ENCODE measurements around the gene CYP24A1. TPM values are rescaled to one million over a fixed set of nuclear protein-coding genes. Genes with fewer than 3 reads are reported as not detected.

Gene CYP24A1
- total and polyA plus RNA-seq, 2 of the 8 experiments (the other 6 are each of a cell fraction or from before 2014, with no cell fraction given), result not detected

- WGBS, 2 experiments (ENCODE audit: extremely low coverage in 1 of 2, insufficient coverage in 1 of 2, insufficient read length in 1 of 2, insufficient replicate concordance in 2 of 2, low coverage in 1 of 2, low lambda C conversion rate in 2 of 2, missing lambda C conversion rate in 1 of 2), result 90% methylated on average over 4 of the region's 4 CpGs; no CpG with 5 or more reads in 1 of the 2 experiments
- Histone ChIP-seq H3K27me3 (replicated peaks in 1 of 4; ENCODE audit: control insufficient read depth in 3 of 4, extremely low read depth in 1 of 4, insufficient read depth in 3 of 4, low read length in 3 of 4) (peaks cover 0 to 1% (median 0%) of the 10 kb centered on the region in 4 experiments; a peak in 1 of 7 replicates), H3K4ac (replicated peaks; ENCODE audit: insufficient read length, low read depth, low read length) (no peak overlapping the region), H2BK12ac (ENCODE audit: low read depth, low read length) (no peak overlapping the region), H2AK5ac (ENCODE audit: low read depth, low read length) (no peak overlapping the region), H2BK15ac (ENCODE audit: low read length) (no peak overlapping the region), H4K8ac (ENCODE audit: extremely low read depth, insufficient read depth, low read length) (no peak overlapping the region), H2BK20ac (ENCODE audit: low read length) (no peak overlapping the region), H2BK5ac (ENCODE audit: low read depth, low read length) (no peak overlapping the region), H4K5ac (ENCODE audit: insufficient read length, low read depth, low read length) (no peak overlapping the region), H3K4me3 (ENCODE audit: extremely low read depth in 1 of 4, insufficient read depth in 2 of 4, low read depth in 3 of 4, low read length in 4 of 4) (no peak overlapping the region), H3K23ac (ENCODE audit: insufficient read length) (no peak overlapping the region), H3K9me3 (ENCODE audit: insufficient read depth in 2 of 2, low read depth in 1 of 2, low read length in 1 of 2) (no peaks in the 10 kb centered on the region), H3K27ac (ENCODE audit: low read depth, low read length) (no peak overlapping the region), H3K14ac (ENCODE audit: insufficient read length) (no peak overlapping the region), H4K91ac (replicated peaks; ENCODE audit: insufficient read length, low read length) (no peak overlapping the region), H3K18ac (ENCODE audit: extremely low read depth, low read length) (no peak overlapping the region), H3K36me3 (ENCODE audit: control insufficient read depth in 2 of 4, insufficient read depth in 4 of 4, low read length in 3 of 4) (no peaks in the 10 kb centered on the region), H3K79me2 (ENCODE audit: control insufficient read depth in 1 of 2, insufficient read depth in 2 of 2, low read length in 2 of 2) (no peaks in the 10 kb centered on the region), H2AFZ (ENCODE audit: low read length) (no peak overlapping the region), H3K4me1 (replicated peaks in 1 of 4; ENCODE audit: control insufficient read depth in 3 of 4, insufficient read depth in 4 of 4, low read length in 3 of 4) (no peaks in the 10 kb centered on the region), H3K23me2 (ENCODE audit: low read depth, low read length) (no peaks in the 10 kb centered on the region; the same call in 1 of the 2 replicates), H3K79me1 (ENCODE audit: low read depth, low read length) (no peaks in the 10 kb centered on the region), H3K56ac (replicated peaks; ENCODE audit: insufficient read length, low read depth, low read length) (no peak overlapping the region), H4K20me1 (replicated peaks in 1 of 2; ENCODE audit: control insufficient read depth in 1 of 2, insufficient read depth in 2 of 2, low read length in 2 of 2) (no peaks in the 10 kb centered on the region), H3K4me2 (ENCODE audit: insufficient read depth in 1 of 2, low read depth in 2 of 2, low read length in 2 of 2) (no peak overlapping the region), H2BK120ac (replicated peaks; ENCODE audit: low read depth, low read length) (no peak overlapping the region), H3K9ac (replicated peaks in 1 of 4; ENCODE audit: extremely low read depth in 1 of 4, low read depth in 3 of 4, low read length in 3 of 4) (no peak overlapping the region)
- ChIA-PET CTCF (ENCODE audit: partially characterized antibody) (interaction anchor here (0.6 to 19.2 kb wide), 31 partner anchors 7 to 554 kb away, joined by 3 to 591 read pairs (median 7); partner anchors contain the start of genes CYP24A1 and PFDN4), POLR2A (ENCODE audit: partially characterized antibody) (no interaction called here)
- DNase-seq (ENCODE audit: low read depth in 1 of 2, low spot score in 2 of 2) (no peak), FAIRE-seq (no peak)
- no peak for TF ChIP-seq POLR2A (IDR thresholded peaks at IDR 0.05; ENCODE audit: control extremely low read depth in 1 of 2, low read depth in 2 of 2, low read length in 2 of 2)
- no peak for TF ChIP-seq SP2 (IDR thresholded peaks at IDR 0.05; ENCODE audit: low read length)
- TF ChIP-seq KDM4A (IDR thresholded peaks at IDR 0.05; ENCODE audit: low read depth, low read length, severe bottlenecking), result no peak
- no peak for TF ChIP-seq RNF2 (IDR thresholded peaks at IDR 0.05; ENCODE audit: borderline replicate concordance, low read depth, low read length, missing control alignments, poor library complexity, severe bottlenecking)
- TF ChIP-seq SIX5 (IDR thresholded peaks at IDR 0.05; ENCODE audit: low read depth, low read length), result no peak
- no peak for TF ChIP-seq ATF3 (IDR thresholded peaks at IDR 0.05; ENCODE audit: insufficient read depth, low read depth, low read length)
Observed at GRCh38 chr20:54104781-54105180, 69.0 kb downstream of the CYP24A1 start.
